SKM-1 (cell line): Measurements from ENCODE around the gene NTRK3.

ENCODE experiments used
- DNase-seq: peaks from one replicate; lab custom pipeline; 2025; ENCODE audit not compliant: unreplicated experiment; lab: John Stamatoyannopoulos, UW

Gene NTRK3

DNA sequence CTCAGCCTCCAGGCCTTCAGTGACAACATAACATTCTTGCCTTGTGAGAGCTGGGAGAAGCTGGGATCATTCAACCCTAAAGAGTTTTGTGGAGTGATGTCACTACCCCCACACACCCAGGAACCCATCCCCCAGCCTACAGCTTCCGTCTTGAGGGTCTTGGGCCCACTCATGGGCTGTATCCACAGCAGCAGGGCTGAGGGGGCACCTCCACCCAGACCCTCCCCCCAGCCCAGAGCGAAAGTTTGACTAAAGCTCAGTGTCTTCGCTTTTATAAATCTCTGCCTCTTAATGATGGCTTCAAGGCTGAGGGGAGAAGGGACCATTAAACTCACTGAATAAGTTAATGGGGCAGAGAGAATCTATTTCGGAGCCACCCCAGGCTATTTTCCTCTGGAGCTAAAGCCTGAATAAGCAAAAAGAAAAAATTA is 23.8 kb downstream of the NTRK3 start:
- DNase-seq = no peak

DNA sequence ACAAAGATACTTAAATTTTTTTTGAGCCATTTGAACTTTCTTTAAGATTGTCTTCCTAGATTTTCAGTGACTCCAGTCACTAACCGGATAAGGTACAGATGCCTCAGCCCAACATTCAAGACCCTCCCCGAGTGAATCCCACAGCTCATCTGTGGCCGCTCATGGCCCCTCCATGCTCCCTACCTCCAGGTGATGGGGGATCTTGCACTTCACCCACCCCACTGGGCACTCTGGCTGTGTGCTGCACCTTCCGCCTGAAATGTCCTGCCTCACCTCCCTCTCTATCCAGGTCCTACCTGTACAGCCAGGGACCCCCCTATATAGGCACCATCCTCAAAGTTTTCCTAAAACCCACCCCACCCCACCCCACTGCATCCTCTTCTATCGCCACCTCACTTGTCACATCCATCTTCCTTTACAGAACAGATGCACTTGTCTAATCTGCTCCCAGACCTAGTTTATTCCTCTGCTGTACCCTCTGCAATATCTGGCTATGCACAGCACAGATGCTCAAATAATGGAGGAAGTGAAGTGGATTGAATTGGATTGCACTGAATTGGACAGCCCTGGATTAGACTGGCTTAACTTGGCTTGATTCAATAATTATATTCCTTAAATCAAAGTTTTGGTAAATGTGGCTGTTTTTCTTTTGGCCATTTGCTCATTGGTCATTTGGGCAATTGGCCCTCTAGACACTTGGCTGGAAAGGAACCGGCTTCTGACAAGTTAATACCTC is 24.5 kb downstream of the NTRK3 start:
- DNase-seq = no peak

DNA sequence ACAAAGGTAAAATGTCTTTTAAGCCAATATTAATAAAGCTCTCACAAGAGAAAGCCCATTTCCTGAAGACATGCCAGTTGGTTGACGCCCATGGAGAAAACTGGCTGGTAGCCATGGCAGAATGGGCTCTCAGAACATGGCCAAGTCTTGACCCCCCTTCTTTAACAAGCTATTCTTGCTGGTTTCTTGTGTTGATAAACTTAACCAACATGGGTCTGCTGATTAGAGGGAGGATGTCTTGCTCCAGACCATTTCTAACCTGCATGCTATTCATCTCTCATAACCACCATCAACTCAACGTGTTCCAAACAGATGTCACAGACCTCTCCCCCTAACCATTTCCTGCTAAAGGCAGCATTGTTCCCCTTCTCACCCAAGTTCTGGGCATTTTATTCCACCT is 25.7 kb downstream of the NTRK3 start:
- DNase-seq = no peak

- no peak for DNase-seq
These were observed 31.1 kb downstream of the NTRK3 start for GRCh38 chr15:88225461-88225860.

DNA sequence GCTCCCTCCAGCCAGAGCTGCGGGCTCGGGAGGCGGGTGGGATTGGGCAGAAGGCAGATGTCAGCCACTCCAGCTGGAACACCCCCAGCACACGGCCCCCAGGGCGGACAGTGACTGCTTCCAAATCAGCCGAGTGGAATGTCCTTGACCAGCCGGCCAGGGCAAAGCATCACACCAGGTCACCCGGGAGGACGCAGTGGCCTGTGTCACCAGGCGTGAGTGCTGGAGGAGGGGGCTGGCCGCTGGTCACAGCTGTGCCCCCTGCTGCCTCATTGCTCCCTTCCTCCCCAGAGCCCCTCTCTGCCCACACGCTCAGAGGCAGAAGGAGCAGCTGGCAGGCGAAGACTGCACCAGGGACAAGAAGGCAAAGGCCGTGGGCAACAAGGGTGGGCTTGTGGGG is 33.5 kb downstream of the NTRK3 start:
- DNase-seq = no peak

DNA sequence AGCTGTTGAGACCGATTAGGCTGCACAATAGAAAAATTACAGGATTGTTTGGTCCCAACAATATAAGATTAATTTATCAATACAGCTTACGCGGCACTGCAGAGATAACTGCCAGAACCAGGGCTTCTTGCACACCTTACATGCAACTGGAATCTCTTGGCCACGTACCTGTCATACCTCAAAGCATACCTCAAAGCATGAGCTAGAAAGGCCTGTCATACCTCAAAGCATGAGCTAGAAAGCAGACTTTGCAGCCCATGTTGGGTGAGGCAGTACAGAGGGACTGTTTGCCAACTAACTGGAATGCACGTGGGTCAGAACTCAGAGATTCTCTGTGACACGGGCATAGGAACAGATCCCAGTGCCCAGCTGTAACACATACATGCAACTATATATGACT is 34.7 kb downstream of the NTRK3 start:
- no peak for DNase-seq

DNA sequence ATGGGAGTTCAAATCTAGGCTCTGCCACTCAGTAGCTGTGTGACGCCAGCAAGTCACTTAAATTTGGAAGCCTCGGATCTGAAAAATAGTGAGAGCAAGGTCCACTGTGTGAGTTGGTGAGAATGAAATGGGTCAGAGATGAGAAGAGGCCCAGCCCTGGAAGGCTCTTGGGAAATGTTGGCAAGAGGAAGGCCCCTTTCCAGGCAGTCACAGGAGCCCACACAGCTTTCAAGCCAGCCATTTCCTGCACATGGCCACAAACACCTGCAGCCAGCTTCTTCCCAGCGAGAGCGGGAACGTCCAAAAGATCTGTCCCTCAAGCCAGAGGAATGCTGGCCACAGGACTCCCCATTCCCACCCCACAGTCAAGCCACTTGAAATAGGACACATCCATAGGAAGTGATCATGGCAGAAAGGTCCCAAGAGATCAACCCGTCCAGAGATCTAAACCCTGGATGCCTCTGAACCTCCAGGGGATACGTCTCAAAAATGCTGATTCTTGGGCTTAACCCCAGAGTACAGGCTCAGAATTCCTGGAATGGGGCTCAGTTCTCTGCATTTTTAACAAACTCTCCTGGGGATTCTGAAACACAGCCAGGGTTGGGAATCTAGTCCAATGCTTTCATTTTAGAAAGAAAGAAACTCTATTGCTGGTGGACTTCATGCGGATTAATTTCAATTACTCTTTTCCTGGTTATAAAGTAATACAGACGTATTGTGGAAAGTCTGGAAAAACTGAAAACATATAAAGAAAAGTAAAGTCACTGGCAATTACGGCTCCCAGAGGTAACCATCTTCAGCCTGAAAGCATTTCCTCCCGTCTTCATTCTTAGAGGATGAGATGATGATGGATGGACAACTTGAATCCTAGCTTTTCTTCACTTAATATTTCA is 35.9 kb downstream of the NTRK3 start:
- no peak for DNase-seq

GRCh38 chr15:88219623-88220022 is 36.9 kb downstream of the NTRK3 start:
- no peak for DNase-seq

DNA sequence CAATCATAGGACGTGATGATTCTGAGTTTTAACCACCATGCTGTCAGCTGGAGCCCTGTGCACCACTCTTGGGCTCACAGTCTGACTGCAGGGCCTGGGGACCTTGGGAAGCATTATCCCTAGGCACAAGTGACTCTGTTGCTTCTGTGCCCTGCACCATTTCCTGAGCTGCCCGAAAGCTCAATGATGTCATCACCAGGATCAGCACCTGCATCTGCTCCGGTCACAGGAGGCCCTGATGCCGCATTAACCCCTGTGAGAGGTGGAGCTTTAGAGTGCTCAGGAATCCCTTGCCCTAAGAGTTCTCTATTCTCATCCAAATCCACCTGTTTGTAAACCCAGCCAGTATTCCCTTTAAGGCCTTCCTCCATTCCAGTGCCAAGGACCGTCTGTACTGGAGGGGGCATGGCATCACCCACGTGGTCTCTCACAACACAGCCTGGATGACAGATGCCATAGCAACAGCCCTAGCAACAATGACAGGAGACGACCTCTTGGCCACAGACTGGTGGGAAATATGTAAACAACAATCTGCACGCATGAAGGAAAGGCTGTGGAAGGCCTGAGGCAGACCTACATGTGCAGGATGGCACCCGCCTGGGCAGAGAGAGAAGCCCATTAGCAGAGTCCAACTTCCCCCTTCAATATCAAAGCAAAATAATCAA is 37.9 kb downstream of the NTRK3 start:
- no peak for DNase-seq

DNA sequence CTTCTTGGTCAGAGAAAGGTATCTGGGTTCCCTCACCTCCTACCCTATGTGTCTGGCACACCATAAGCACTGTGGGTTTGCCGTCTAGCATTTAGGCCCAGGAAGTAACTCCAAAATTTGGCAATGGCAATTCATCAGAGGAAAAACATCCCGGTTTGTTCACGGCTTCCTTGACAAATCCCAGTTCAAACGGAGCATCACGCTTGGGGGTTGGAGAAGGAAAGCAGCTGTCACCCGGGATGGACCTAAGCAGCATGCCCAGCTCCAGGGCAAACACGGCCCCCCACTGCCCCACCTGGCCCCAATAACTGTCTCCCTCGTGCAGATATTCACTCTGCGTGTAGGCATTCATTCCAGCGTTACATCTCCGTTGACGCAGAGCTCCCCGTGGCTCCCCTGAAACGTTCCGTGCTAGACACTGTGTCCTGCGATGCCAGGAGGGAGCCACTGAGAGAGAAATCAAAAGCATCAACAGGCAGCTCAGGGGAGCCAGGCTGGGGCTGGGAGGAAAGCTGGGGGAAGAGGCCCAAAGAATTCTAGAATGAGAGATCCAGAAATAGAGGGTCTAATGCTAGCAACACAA is 41.4 kb downstream of the NTRK3 start:
- DNase-seq = no peak

GRCh38 chr15:88209111-88209510 is 47.4 kb downstream of the NTRK3 start:
- no peak for DNase-seq

- DNase-seq = no peak
These were observed 48.1 kb downstream of the NTRK3 start for GRCh38 chr15:88208396-88208795.

DNA sequence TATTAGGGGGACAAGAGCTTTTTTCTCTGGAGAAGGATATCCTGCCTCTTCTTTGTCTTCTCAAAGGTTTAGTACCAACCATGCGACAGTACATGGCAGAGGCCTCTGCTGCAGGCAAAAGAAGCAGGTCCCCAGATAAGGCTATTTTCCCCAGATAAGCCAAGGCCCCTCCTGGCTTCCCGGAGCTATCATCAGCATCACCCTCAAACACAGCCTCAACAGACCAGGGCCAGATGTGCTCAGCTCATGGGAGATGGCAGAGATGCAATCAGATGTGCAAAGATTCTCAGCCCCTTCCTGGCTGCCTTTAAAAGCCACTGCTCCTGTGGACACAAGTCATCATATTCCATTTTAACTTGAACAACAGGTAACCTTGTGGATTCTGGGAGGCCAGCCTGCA is 49.0 kb downstream of the NTRK3 start:
- DNase-seq = no peak

DNA sequence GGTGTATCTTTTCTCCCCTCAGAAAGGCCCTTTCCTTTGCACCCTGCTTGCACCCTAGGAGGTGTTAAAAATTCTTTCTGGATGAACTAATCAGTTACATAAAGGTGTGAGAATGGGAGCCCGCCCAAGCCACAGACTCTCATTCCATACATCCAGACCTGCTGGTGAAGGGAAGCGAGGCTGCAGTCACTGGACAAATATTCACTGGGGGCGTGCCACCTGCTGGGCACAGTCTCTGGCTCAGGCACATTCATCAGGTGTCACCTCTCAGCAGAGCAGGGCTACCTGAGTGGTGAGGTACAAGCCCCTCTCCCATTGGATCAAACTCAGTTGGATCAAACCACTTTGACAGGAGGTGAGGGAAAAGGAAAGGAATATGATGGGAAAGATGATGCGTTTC is 52.0 kb downstream of the NTRK3 start:
- DNase-seq = no peak

GRCh38 chr15:88202231-88202630 is 54.3 kb downstream of the NTRK3 start:
- no peak for DNase-seq

DNA sequence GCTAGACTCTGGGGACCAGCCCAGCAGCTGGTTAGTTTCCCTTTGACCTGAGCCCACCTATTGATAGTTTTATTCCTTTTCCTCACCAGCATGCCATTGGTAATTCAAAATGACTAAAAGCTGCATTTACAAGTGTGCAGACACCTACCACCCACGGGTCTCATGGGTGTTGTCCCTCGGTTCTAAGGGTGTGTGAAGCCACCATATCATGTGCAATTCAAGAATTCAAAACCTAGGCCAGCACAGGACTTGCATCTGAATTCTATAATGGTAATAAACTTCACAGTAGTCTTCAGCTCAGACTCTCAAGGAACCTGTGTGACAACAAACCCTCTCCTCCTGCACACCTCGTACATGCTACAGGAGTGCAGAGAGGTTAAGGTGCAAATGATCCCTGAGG is 55.3 kb downstream of the NTRK3 start:
- no peak for DNase-seq

DNA sequence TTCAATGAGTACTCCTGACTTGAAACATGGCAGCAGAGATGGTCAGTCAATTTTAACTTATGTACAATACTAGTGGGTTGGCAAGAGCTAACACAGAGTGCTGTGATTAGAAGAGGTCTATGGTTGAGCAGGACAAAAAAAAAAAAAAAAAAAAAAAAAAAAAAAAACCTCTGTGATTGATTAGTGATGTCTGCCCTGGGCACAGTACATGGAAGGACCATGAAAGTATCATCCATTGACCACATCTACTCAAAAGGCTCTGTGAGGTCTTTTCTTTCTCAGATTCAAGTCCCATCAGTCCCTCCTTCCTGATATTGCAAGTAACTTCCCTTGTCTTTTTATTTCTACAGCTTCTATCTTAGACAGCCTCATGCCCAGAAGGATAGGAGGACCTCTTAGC is 59.6 kb downstream of the NTRK3 start:
- no peak for DNase-seq

DNA sequence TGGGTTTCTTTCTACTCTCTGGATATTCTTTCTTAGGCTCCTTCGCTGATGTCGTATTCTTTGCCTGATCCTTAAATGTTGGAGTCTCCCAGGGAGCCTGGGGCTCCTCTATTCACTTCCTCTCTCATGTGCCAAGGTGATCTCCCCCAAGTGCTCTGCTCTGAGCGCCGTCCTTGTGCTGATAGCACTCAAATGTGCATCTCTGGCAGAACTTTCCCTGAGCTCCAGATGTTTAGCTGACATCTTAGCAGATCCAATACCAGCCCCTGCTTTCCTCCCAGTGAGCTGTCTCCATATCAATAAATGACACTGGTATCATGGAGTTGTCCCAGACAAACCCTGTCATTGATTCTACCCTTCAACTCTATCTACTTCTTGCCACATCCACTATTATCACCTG is 62.4 kb downstream of the NTRK3 start:
- no peak for DNase-seq

DNA sequence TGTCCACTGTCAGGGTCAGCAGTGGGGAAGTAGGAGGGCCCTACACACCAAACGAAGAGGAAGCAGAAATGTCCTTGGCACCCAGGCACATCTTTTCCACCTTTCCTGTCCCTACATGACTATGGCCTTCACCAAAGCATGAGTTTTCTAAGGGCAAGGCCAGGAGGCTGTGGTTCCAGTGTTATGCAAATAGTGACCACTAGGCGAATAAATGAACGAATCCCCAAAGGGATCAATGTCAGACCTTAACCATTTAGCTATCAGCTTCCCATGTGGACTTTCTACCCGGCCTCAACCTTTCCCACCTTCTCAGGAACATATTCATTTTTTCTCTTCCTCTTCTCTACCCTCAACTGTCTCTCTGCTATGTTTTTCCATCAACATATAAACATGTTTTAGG is 63.1 kb downstream of the NTRK3 start:
- DNase-seq = no peak

DNA sequence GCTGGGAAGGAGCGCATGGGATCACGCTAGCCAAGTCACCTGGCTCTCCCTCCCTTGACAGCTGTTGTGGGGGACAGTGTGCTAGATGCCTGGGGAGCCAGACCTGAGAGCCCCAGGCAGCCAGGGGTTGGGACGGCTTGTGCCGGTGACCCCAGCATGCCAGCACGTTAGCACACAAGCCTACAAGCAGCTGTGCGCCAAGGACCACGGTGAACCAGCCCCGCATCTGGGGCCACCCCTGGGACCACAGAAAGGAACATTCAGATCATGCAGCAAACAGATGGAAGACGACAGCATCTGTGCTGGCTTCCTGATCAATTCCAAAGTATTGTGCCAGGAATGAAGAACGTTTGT is 64.8 kb downstream of the NTRK3 start:
- DNase-seq = no peak

GRCh38 chr15:88190232-88190631 is 66.3 kb downstream of the NTRK3 start:
- no peak for DNase-seq

DNA sequence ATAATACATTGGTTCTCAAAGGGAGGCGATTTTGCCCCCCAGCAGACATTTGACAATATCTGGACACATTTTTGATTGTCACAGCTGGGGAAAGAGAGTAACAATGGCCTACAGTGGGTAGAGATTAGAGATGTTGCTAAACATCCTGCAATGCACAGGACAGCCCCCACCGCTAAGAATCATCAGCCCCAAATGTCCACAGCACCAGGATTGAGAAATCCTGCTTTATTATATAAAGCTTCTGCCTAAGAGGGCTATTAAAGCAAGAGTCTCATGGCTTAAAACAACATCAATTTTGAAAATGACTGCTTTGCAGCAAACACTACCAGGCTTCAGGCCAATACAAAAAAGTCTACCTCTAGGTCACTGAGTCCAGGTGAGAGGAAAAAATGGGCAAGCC is 68.2 kb downstream of the NTRK3 start:
- no peak for DNase-seq
